ENCODE measurements around the gene PRKCH.

DNA sequence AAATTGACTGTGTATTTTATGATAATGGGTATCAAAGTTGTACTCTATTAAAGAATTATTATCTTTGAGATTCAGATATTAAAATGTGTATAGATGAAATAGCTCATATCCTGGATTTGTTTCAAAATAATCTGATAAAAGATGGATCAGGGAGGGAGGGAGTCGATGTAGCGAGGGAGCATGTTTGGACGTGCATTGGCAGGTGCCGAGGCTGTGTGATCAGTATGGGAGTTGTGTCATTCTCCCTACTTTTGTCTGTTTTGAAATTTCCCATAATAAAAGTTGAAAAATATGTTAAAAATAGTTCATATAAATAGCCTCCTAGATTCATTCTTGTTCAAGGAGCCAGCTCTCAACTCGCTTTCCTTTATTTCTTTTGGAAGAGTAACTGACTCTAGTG lies 202.4 kb downstream of the PRKCH start:
- TF ChIP-seq, protein P1, sequence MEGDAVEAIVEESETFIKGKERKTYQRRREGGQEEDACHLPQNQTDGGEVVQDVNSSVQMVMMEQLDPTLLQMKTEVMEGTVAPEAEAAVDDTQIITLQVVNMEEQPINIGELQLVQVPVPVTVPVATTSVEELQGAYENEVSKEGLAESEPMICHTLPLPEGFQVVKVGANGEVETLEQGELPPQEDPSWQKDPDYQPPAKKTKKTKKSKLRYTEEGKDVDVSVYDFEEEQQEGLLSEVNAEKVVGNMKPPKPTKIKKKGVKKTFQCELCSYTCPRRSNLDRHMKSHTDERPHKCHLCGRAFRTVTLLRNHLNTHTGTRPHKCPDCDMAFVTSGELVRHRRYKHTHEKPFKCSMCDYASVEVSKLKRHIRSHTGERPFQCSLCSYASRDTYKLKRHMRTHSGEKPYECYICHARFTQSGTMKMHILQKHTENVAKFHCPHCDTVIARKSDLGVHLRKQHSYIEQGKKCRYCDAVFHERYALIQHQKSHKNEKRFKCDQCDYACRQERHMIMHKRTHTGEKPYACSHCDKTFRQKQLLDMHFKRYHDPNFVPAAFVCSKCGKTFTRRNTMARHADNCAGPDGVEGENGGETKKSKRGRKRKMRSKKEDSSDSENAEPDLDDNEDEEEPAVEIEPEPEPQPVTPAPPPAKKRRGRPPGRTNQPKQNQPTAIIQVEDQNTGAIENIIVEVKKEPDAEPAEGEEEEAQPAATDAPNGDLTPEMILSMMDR (IDR thresholded peaks at IDR 0.05): no peak
- TF ChIP-seq, protein P2, sequence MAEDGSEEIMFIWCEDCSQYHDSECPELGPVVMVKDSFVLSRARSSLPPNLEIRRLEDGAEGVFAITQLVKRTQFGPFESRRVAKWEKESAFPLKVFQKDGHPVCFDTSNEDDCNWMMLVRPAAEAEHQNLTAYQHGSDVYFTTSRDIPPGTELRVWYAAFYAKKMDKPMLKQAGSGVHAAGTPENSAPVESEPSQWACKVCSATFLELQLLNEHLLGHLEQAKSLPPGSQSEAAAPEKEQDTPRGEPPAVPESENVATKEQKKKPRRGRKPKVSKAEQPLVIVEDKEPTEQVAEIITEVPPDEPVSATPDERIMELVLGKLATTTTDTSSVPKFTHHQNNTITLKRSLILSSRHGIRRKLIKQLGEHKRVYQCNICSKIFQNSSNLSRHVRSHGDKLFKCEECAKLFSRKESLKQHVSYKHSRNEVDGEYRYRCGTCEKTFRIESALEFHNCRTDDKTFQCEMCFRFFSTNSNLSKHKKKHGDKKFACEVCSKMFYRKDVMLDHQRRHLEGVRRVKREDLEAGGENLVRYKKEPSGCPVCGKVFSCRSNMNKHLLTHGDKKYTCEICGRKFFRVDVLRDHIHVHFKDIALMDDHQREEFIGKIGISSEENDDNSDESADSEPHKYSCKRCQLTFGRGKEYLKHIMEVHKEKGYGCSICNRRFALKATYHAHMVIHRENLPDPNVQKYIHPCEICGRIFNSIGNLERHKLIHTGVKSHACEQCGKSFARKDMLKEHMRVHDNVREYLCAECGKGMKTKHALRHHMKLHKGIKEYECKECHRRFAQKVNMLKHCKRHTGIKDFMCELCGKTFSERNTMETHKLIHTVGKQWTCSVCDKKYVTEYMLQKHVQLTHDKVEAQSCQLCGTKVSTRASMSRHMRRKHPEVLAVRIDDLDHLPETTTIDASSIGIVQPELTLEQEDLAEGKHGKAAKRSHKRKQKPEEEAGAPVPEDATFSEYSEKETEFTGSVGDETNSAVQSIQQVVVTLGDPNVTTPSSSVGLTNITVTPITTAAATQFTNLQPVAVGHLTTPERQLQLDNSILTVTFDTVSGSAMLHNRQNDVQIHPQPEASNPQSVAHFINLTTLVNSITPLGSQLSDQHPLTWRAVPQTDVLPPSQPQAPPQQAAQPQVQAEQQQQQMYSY (CRISPR knock-in tag; IDR thresholded peaks at IDR 0.05): no peak
- TF ChIP-seq IRF2 (CRISPR knock-in tag; IDR thresholded peaks at IDR 0.05; ENCODE audit: borderline replicate concordance, low read depth) (no peak), JUN (CRISPR knock-in tag; IDR thresholded peaks at IDR 0.05) (no peak)

Measured in WTC11 (cell line).